Uterus (tissue), 4 donors: Measurements from ENCODE around the gene PSMD12. TPM values are rescaled to one million over a fixed set of nuclear protein-coding genes. Genes with fewer than 3 reads are reported as not detected.

Experiments
- DNase-seq, 2 donors: peaks; one replicate each; pipeline ENCODE4 v3.0.0-alpha.2; 2019 to 2020
- H3K27ac ChIP-seq, 2 donors: fragments of 200-600 bp; sonication (generic); 1 replicate in 1 of 2; 2 replicates in 1 of 2; pipeline ENCODE4 v1.5.1; 2016 to 2018
- H3K27me3 ChIP-seq, 2 donors: fragments of 200-600 bp; sonication (generic); one replicate each; pipeline ENCODE4 v1.5.1; 2018 to 2019; ENCODE audit warnings: control low read depth in 1 of 2
- H3K36me3 ChIP-seq, 2 donors: fragments of 200-600 bp; sonication (generic); one replicate each; pipeline ENCODE4 v1.5.1; 2019; ENCODE audit warnings: control low read depth in 1 of 2
- H3K4me1 ChIP-seq, 2 donors: fragments of 200-600 bp; sonication (generic); one replicate each; pipeline ENCODE4 v1.5.1; 2018 to 2019; ENCODE audit warnings: control low read depth in 1 of 2
- H3K4me3 ChIP-seq, 2 donors: fragments of 200-600 bp; sonication (generic); 1 replicate in 1 of 2; 2 replicates in 1 of 2; pipeline ENCODE4 v1.5.1; 2018 to 2019; ENCODE audit warnings: mild to moderate bottlenecking in 1 of 2
- H3K9me3 ChIP-seq, 2 donors: fragments of 200-600 bp; sonication (generic); one replicate each; pipeline ENCODE4 v1.5.1; 2019; ENCODE audit warnings: control low read depth in 1 of 2
- CTCF ChIP-seq, 4 experiments: fragments of 200-600 bp in 2 of 4; fragments of 450-650 bp in 2 of 4; sonication (generic) in 2 of 4; IDR thresholded peaks; one replicate each; pipeline ENCODE4 v1.5.1; 2016 to 2019; ENCODE audit warnings: antibody characterized with exemption in 4 of 4, mild to moderate bottlenecking in 2 of 4, moderate library complexity in 1 of 4
- POLR2A ChIP-seq, 2 donors: fragments of 450-650 bp; IDR thresholded peaks; one replicate each; pipeline ENCODE4 v1.6.1; 2016; ENCODE audit warnings: antibody characterized with exemption in 2 of 2, mild to moderate bottlenecking in 1 of 2, moderate library complexity in 1 of 2
- intact Hi-C: fragments of 100-400 bp; cut with DNase I; formaldehyde crosslinking; loops from one replicate; pipeline ENCODE4 v1.15.1; 2023; ENCODE audit warnings: low total_unique reads
- total RNA-seq, 4 donors: library from RNA; depleted of rRNA in 3 of 4; stranded (reverse); fragments of >200 nt in 3 of 4; gene quantifications; one replicate each; pipeline versions ENCODE4 v1.1.0 to v1.2.4, GENCODE V29; 2014 to 2023
- donor health status: DM: yes; HTN: yes; CAD: no.

PSMD12 gene
- total RNA-seq, 4 donors from 2014 or later: 10.5 to 55.6 (median 24.9) TPM

- Histone ChIP-seq H3K36me3 (no peaks in the 10 kb centered on the region), H3K27ac (no peak overlapping the region), H3K9me3 (no peaks in the 10 kb centered on the region), H3K4me1 (no peaks in the 10 kb centered on the region), H3K4me3 (no peak overlapping the region), H3K27me3 (no peaks in the 10 kb centered on the region)
- intact Hi-C loops: no loop called here
- TF ChIP-seq POLR2A (IDR thresholded peaks at IDR 0.05): no peak
- no peak for TF ChIP-seq CTCF (IDR thresholded peaks at IDR 0.05)
- DNase-seq: no peak
Observed at GRCh38 chr17:67297454-67297960, 68.9 kb downstream of the PSMD12 start.

GRCh38 chr17:67294451-67295199 lies 71.8 kb downstream of the PSMD12 start:
- Histone ChIP-seq H3K9me3 (no peaks in the 10 kb centered on the region), H3K27ac (no peak overlapping the region), H3K4me3 (no peak overlapping the region), H3K4me1 (no peaks in the 10 kb centered on the region), H3K27me3 (no peaks in the 10 kb centered on the region), H3K36me3 (no peaks in the 10 kb centered on the region)
- intact Hi-C loops: no loop called here
- no peak for TF ChIP-seq POLR2A (IDR thresholded peaks at IDR 0.05)
- no peak for TF ChIP-seq CTCF (IDR thresholded peaks at IDR 0.05)
- no peak for DNase-seq

- no peak overlapping the region for H3K4me3 ChIP-seq
- no peak for TF ChIP-seq POLR2A (IDR thresholded peaks at IDR 0.05)
- peak; percentile 51 to 57 (median 54) for TF ChIP-seq CTCF (IDR thresholded peaks at IDR 0.05)
Observed at GRCh38 chr17:67293251-67294203, 72.8 kb downstream of the PSMD12 start.

GRCh38 chr17:67290711-67291291 lies 75.6 kb downstream of the PSMD12 start:
- Histone ChIP-seq H3K27me3 (no peaks in the 10 kb centered on the region), H3K36me3 (no peaks in the 10 kb centered on the region), H3K27ac (no peak overlapping the region), H3K4me1 (no peaks in the 10 kb centered on the region), H3K9me3 (no peaks in the 10 kb centered on the region), H3K4me3 (no peak overlapping the region)
- TF ChIP-seq POLR2A (IDR thresholded peaks at IDR 0.05): no peak
- no peak for TF ChIP-seq CTCF (IDR thresholded peaks at IDR 0.05)
- DNase-seq: no peak
- intact Hi-C loops: no loop called here

More at GRCh38 chr17:67293251-67294203, 72.8 kb downstream of the PSMD12 start:
- Histone ChIP-seq H3K27ac (no peak overlapping the region), H3K36me3 (no peaks in the 10 kb centered on the region), H3K27me3 (no peaks in the 10 kb centered on the region), H3K9me3 (no peaks in the 10 kb centered on the region), H3K4me1 (no peaks in the 10 kb centered on the region)
- peak; percentile 35 to 46 for DNase-seq
- intact Hi-C loops: no loop called here
